MCF 10A (cell line): ENCODE data around the gene P2RX7. TPM values are rescaled to one million over a fixed set of nuclear protein-coding genes. Genes with fewer than 3 reads are reported as not detected.

Source experiments
- BruUV-seq: library from RNA; stranded (reverse); fragments of 400-500 nt; replicated peaks from 2 replicates; lab custom pipeline; 2021; lab: Mats Ljungman, UMichigan
- CTCF ChIA-PET: fragments of 300-600 bp; sonication (Branson Sonifier 250); formaldehyde crosslinking; extraction: SDS; loops from one replicate; lab custom pipeline; 2021; ENCODE audit warnings: antibody characterized with exemption, inconsistent platforms; lab: Yijun Ruan, JAX
- POLR2A ChIA-PET: fragments of 300-600, 350-650 bp; sonication (Branson Sonifier 250); formaldehyde crosslinking; extraction: SDS; loops from one replicate; lab custom pipeline; 2020; ENCODE audit warnings: antibody characterized with exemption, inconsistent platforms; lab: Yijun Ruan, JAX
- DNase-seq: peaks from one replicate; pipeline ENCODE4 v3.0.0-alpha.2; 2018; ENCODE audit not compliant: unreplicated experiment
- H3K27ac Mint-ChIP-seq: one replicate; pipeline ENCODE4 v1.8.0; 2022; ENCODE audit warnings: mild to moderate bottlenecking, low read depth, mixed read lengths; ENCODE audit not compliant: unreplicated experiment
- H3K27me3 Mint-ChIP-seq: one replicate; pipeline ENCODE4 v1.8.0; 2022; ENCODE audit warnings: mixed read lengths; ENCODE audit not compliant: insufficient read depth, unreplicated experiment
- H3K36me3 Mint-ChIP-seq: one replicate; pipeline ENCODE4 v1.8.0; 2022; ENCODE audit warnings: mild to moderate bottlenecking, moderate library complexity, mixed read lengths; ENCODE audit not compliant: insufficient read depth, unreplicated experiment
- H3K4me1 Mint-ChIP-seq: one replicate; pipeline ENCODE4 v1.8.0; 2022; ENCODE audit warnings: mixed read lengths; ENCODE audit not compliant: insufficient read depth, unreplicated experiment
- H3K4me3 Mint-ChIP-seq: one replicate; pipeline ENCODE4 v1.8.0; 2022; ENCODE audit warnings: mild to moderate bottlenecking, moderate library complexity, mixed read lengths; ENCODE audit not compliant: unreplicated experiment
- H3K9me3 Mint-ChIP-seq: one replicate; pipeline ENCODE4 v1.8.0; 2022; ENCODE audit warnings: mixed read lengths; ENCODE audit not compliant: unreplicated experiment
- intact Hi-C: fragments of 100-400 bp; cut with micrococcal nuclease; formaldehyde crosslinking; loops from 2 replicates; pipeline ENCODE4 v1.14.1; 2022
- total RNA-seq: library from RNA; stranded (reverse); gene quantifications from 2 replicates; pipeline ENCODE4 v1.2.3, GENCODE V29; 2022
- TF ChIP-seq, protein P1 (sequence below): fragments of 200-600 bp; IDR thresholded peaks from one replicate; pipeline ENCODE4 v1.8.0; 2022; ENCODE audit warnings: antibody characterized with exemption, mild to moderate bottlenecking; ENCODE audit not compliant: unreplicated experiment

Gene P2RX7
- total RNA-seq, 1 experiment from 2014 or later, result 0.68 TPM

DNA sequence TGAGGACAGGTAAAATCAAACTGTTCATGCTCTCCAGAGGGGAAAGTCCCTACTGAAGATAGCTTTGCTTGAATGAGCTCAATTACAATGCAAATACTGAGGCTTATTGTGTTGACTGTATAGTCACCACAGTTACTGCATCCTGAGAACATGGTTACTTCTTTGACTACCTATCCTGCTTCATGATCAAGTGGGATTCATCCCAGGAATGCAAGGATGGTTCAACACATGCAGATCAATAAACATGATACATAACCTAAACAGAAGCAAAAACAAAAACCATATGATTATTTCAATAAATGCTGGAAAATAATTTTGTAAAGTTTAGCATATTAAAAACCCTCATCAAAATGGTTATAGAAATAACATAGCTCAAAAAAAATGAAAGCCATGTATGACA is 32.9 kb upstream of the P2RX7 start:
- DNase-seq, result no peak
- POLR2A ChIA-PET, result interaction anchor here (0.5 kb wide), 1 partner anchor 321 kb away, joined by 3 read pairs; no protein-coding TSS in a partner anchor
- BruUV-seq, result no TSS peak
- H3K4me3 Mint-ChIP-seq, result no peak overlapping the region
- intact Hi-C loops, result no loop called here
- H3K36me3 Mint-ChIP-seq, result no peaks in the 10 kb centered on the region
- TF ChIP-seq, protein P1, sequence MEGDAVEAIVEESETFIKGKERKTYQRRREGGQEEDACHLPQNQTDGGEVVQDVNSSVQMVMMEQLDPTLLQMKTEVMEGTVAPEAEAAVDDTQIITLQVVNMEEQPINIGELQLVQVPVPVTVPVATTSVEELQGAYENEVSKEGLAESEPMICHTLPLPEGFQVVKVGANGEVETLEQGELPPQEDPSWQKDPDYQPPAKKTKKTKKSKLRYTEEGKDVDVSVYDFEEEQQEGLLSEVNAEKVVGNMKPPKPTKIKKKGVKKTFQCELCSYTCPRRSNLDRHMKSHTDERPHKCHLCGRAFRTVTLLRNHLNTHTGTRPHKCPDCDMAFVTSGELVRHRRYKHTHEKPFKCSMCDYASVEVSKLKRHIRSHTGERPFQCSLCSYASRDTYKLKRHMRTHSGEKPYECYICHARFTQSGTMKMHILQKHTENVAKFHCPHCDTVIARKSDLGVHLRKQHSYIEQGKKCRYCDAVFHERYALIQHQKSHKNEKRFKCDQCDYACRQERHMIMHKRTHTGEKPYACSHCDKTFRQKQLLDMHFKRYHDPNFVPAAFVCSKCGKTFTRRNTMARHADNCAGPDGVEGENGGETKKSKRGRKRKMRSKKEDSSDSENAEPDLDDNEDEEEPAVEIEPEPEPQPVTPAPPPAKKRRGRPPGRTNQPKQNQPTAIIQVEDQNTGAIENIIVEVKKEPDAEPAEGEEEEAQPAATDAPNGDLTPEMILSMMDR, result no peak
- CTCF ChIA-PET, result interaction anchor here (0.6 to 2.2 kb wide), 3 partner anchors 9 to 516 kb away, joined by 4 to 11 read pairs (median 8); no protein-coding TSS in a partner anchor
- H3K27ac Mint-ChIP-seq, result no peak overlapping the region
- no peaks in the 10 kb centered on the region for H3K9me3 Mint-ChIP-seq
- peaks cover 12% of the 10 kb centered on the region for H3K27me3 Mint-ChIP-seq
- H3K4me1 Mint-ChIP-seq, result peaks cover 9% of the 10 kb centered on the region

DNA sequence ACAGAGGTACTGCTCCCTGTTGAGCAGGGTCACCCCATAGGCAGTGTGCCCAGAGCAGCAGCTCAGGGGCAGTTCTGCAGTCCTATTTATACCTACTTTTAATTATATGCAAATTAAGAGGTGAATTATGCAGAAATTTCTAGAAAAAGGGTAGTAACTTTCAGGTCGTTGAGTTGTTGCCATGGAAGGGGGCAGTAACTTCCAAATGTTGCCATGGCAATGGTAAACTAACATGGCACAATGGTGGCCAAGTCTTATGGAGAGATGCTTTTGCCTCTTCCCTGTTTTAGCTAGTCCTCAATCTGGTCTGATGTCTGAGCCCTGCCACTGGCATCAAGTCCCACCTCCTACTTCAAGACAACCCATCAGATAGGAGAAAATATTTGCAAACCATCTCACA is 30.4 kb upstream of the P2RX7 start:
- CTCF ChIA-PET, result interaction anchor here (0.5 to 1.4 kb wide), 6 partner anchors 10 to 388 kb away, joined by 3 to 4 read pairs (median 3); no protein-coding TSS in a partner anchor
- TF ChIP-seq, protein P1, result no peak
- POLR2A ChIA-PET, result no interaction called here
- intact Hi-C loops, result no loop called here
- Mint-ChIP-seq H3K4me3 (no peak overlapping the region), H3K27ac (no peak overlapping the region), H3K27me3 (no peaks in the 10 kb centered on the region), H3K9me3 (no peaks in the 10 kb centered on the region), H3K4me1 (no peaks in the 10 kb centered on the region), H3K36me3 (no peaks in the 10 kb centered on the region)
- DNase-seq, result no peak
- no TSS peak for BruUV-seq

DNA sequence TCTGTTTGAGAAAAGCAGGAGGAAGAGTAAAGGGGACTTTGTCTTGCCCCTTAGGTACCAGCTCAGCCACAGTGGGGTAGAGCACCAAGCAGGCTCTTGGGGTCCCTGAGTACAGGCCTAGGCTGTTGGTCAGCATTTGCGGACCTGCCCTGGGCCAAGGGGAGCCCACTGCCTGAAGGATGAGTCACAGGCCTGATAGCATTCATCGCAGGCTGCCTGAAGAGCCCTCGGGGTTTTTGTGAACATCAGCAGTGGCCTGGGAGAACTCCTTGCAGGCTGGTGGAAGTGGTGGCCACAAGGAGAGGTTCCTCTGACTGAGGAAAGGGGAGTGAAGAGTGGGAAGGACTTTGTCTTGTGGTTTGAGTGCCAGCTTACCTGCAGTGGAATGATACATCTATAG is 25.0 kb upstream of the P2RX7 start:
- DNase-seq, result no peak
- Mint-ChIP-seq H3K27me3 (no peaks in the 10 kb centered on the region), H3K4me1 (no peaks in the 10 kb centered on the region), H3K4me3 (no peak overlapping the region), H3K9me3 (no peaks in the 10 kb centered on the region), H3K27ac (no peak overlapping the region), H3K36me3 (no peaks in the 10 kb centered on the region)
- no TSS peak for BruUV-seq
- TF ChIP-seq, protein P1, result no peak
- CTCF ChIA-PET, result interaction anchor here (0.7 to 2.5 kb wide), 2 partner anchors 11 to 463 kb away, joined by 3 to 18 read pairs; no protein-coding TSS in a partner anchor
- intact Hi-C loops, result no loop called here
- POLR2A ChIA-PET, result no interaction called here

DNA sequence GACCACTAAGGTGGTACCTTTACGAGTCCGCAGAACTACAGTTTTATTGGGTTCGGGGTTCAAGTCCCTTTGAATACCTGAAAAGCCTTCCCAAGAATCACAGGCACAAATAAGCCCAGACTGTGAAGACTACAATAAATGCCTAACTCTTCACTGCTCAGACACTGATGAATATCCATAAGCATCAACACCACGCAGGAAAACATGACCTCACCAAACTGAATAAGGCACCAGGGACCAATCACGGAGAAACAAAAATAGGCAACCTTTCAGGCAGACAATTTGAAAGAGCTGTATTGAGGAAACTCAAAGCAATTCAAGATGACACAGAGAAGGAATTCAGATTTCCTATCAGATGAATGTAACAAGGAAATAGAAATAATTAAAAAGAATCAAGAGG is 24.2 kb upstream of the P2RX7 start:
- H3K4me1 Mint-ChIP-seq, result no peaks in the 10 kb centered on the region
- intact Hi-C loops, result no loop called here
- no peak overlapping the region for H3K27ac Mint-ChIP-seq
- ChIA-PET POLR2A (no interaction called here), CTCF (interaction anchor here (0.6 to 2.5 kb wide), 9 partner anchors 8 to 930 kb away, joined by 3 to 18 read pairs (median 6); no protein-coding TSS in a partner anchor)
- no peaks in the 10 kb centered on the region for H3K27me3 Mint-ChIP-seq
- H3K9me3 Mint-ChIP-seq, result no peaks in the 10 kb centered on the region
- no peaks in the 10 kb centered on the region for H3K36me3 Mint-ChIP-seq
- TF ChIP-seq, protein P1, result no peak
- no peak overlapping the region for H3K4me3 Mint-ChIP-seq
- DNase-seq, result no peak
- BruUV-seq, result no TSS peak
